Prostate gland (tissue), 2 donors: ENCODE data around the gene CRYM.

Experiments used
- CTCF ChIP-seq, 4 experiments: fragments of 200-600 bp in 2 of 4; fragments of 450-650 bp in 2 of 4; sonication (generic) in 2 of 4; IDR thresholded peaks; 1 replicate in 3 of 4; 2 replicates in 1 of 4; pipeline ENCODE4 v1.5.1; 2016 to 2019; ENCODE audit warnings: antibody characterized with exemption in 4 of 4, mild to moderate bottlenecking in 2 of 4, moderate library complexity in 2 of 4
- POLR2A ChIP-seq: fragments of 450-650 bp; IDR thresholded peaks from one replicate; pipeline ENCODE4 v1.6.1; 2016; ENCODE audit warnings: antibody characterized with exemption, mild to moderate bottlenecking
- POLR2AphosphoS5 ChIP-seq: sonication (generic); formaldehyde crosslinking; IDR thresholded peaks from one replicate; pipeline ENCODE4 v1.6.1; 2017; ENCODE audit warnings: antibody characterized with exemption

GRCh38 chr16:21223787-21224186 lies 54.3 kb downstream of the CRYM start:
- TF ChIP-seq CTCF (IDR thresholded peaks at IDR 0.05) (no peak), POLR2A (no peak), POLR2AphosphoS5 (no peak)
